HepG2 (cell line): Measurements from ENCODE around the gene FAP. TPM values are rescaled to one million over a fixed set of nuclear protein-coding genes. Genes with fewer than 3 reads are reported as not detected.

Experiments used
- ATAC-seq: fragments of 200-7000 bp; cut with Tn5 transposase; 3 replicates; pipeline ENCODE4 v1.9.1; 2020; ENCODE audit warnings: mild to moderate bottlenecking, moderate library complexity
- BruUV-seq: library from RNA; stranded (reverse); fragments of 400-500 nt; replicated peaks from 2 replicates; lab custom pipeline; 2021; lab: Mats Ljungman, UMichigan
- CTCF ChIA-PET: fragments of 300-600 bp; formaldehyde crosslinking; extraction: SDS; loops from one replicate; lab custom pipeline; 2021; ENCODE audit warnings: low total read pairs, inconsistent platforms, low intra/inter-chr PET ratio; lab: Yijun Ruan, JAX
- POLR2A ChIA-PET: fragments of 350-600 bp; sonication (Branson Sonifier 250); formaldehyde crosslinking; loops from one replicate; lab custom pipeline; 2020; ENCODE audit warnings: antibody characterized with exemption, inconsistent platforms; lab: Yijun Ruan, JAX
- DNase-seq: peaks from one replicate; pipeline ENCODE4 v3.0.0-alpha.2; 2015; ENCODE audit warnings: low spot score
- FAIRE-seq: peaks from 3 replicates; lab custom pipeline; 2011; peaks lifted over from hg19 to GRCh38; lab: Jason Lieb, UNC
- H2AFZ ChIP-seq: one replicate; pipeline ENCODE4 v1.6.1; 2011; ENCODE audit warnings: low read length, inconsistent platforms
- H3K27ac ChIP-seq: fragments of 300-600 bp; 3 replicates; pipeline ENCODE4 v1.8.0; 2011; ENCODE audit warnings: mixed run types, mild to moderate bottlenecking, mixed read lengths, low read length, inconsistent platforms; ENCODE audit not compliant: insufficient read depth; ENCODE audit errors: extremely low read length
- H3K27me3 ChIP-seq, 2 experiments: fragments of 200-600 bp in 1 of 2; 2 replicates in 1 of 2; 3 replicates in 1 of 2; pipeline versions ENCODE4 v1.6.0 to v1.8.0; 2011; ENCODE audit warnings: low read length in 2 of 2, mild to moderate bottlenecking in 2 of 2, moderate library complexity in 2 of 2, inconsistent platforms in 1 of 2; ENCODE audit not compliant: insufficient read depth in 2 of 2, control insufficient read depth in 1 of 2
- H3K36me3 ChIP-seq, 2 experiments: fragments of 200-600 bp in 1 of 2; replicated peaks in 1 of 2; 2 replicates in 1 of 2; 3 replicates in 1 of 2; pipeline versions ENCODE4 v1.5.1 to v1.8.0; 2011; ENCODE audit warnings: low read length in 2 of 2, inconsistent platforms in 1 of 2; ENCODE audit not compliant: insufficient read depth in 2 of 2, control insufficient read depth in 1 of 2
- H3K4me1 ChIP-seq: 2 replicates; pipeline ENCODE4 v1.5.1; 2012; ENCODE audit warnings: low read length, inconsistent platforms; ENCODE audit not compliant: insufficient read depth
- H3K4me2 ChIP-seq: 2 replicates; pipeline ENCODE4 v1.6.0; 2011; ENCODE audit warnings: low read depth, low read length, inconsistent platforms
- H3K4me3 ChIP-seq, 3 experiments: fragments of 200-600 bp in 1 of 3; sonication (generic), shearing (Covaris generic) in 1 of 3; replicated peaks in 1 of 3; 2 replicates each; pipeline ENCODE4 v1.5.1; 2011 to 2016; ENCODE audit warnings: low read length in 3 of 3, inconsistent platforms in 2 of 3, low read depth in 2 of 3, mild to moderate bottlenecking in 2 of 3, control low read depth in 1 of 3, mixed read lengths in 1 of 3; ENCODE audit not compliant: insufficient read depth in 1 of 3
- H3K79me2 ChIP-seq: one replicate; pipeline ENCODE4 v1.6.1; 2011; ENCODE audit warnings: low read length, inconsistent platforms; ENCODE audit not compliant: insufficient read depth
- H3K9ac ChIP-seq: 2 replicates; pipeline ENCODE4 v1.6.0; 2011; ENCODE audit warnings: mild to moderate bottlenecking, low read depth, low read length, inconsistent platforms; ENCODE audit not compliant: insufficient read depth
- H3K9me3 ChIP-seq: 2 replicates; pipeline ENCODE4 v1.5.1; 2012; ENCODE audit warnings: mild to moderate bottlenecking, low read length
- H4K20me1 ChIP-seq: 2 replicates; pipeline ENCODE4 v1.6.0; 2011; ENCODE audit warnings: inconsistent platforms, mild to moderate bottlenecking, low read length, moderate library complexity; ENCODE audit not compliant: insufficient read depth
- PHB2 ChIP-seq: fragments of 450-650 bp; IDR thresholded peaks from 2 replicates; pipeline ENCODE4 v1.6.1; 2018; ENCODE audit not compliant: partially characterized antibody
- ZFP90 ChIP-seq: sonication (generic); formaldehyde crosslinking; IDR thresholded peaks from 2 replicates; pipeline ENCODE4 v1.8.0; 2022; ENCODE audit warnings: missing genetic modification reagents, mild to moderate bottlenecking, inconsistent platforms, borderline replicate concordance
- ZNF296 ChIP-seq: sonication (generic); formaldehyde crosslinking; conservative IDR thresholded peaks from 2 replicates; pipeline ENCODE4 v1.5.0; 2020; ENCODE audit warnings: mild to moderate bottlenecking, missing genetic modification reagents
- ZNF713 ChIP-seq: sonication (generic); formaldehyde crosslinking; IDR thresholded peaks from 2 replicates; pipeline ENCODE4 v1.4.0; 2020; ENCODE audit warnings: mild to moderate bottlenecking, missing genetic modification reagents
- WGBS: methylation state at CpG from one replicate; pipeline ENCODE4 v1.1.6; 2017; ENCODE audit warnings: low lambda C conversion rate; 5-methylcytosine and 5-hydroxymethylcytosine counted together
- in situ Hi-C: cut with HindIII; loops from 2 replicates; pipeline ENCODE4 v1.10.0; 2017; ENCODE audit warnings: low pct_unique_long_range_greater_than_20kb; ENCODE audit not compliant: extremely low pct_ligation_motif_present
- intact Hi-C: fragments of 100-400 bp; cut with micrococcal nuclease; formaldehyde crosslinking; loops from one replicate; pipeline ENCODE4 v1.10.0; 2022; ENCODE audit not compliant: unreplicated experiment
- polyA plus RNA-seq, 8 experiments: library from polyadenylated mRNA; depleted of rRNA in 3 of 8; stranded (reverse) in 7 of 8; unstranded in 1 of 8; fragments of >200 nt; fragmentation: Illumina TruSeq in 4 of 8; extraction: Trizol in 4 of 8; gene quantifications; 2 replicates each; pipeline versions ENCODE4 v1.2.1 to v1.2.3, GENCODE V29; 2011 to 2016; ENCODE audit warnings: low read depth in 4 of 8, missing spikeins in 1 of 8, mixed read lengths in 1 of 8; ENCODE audit not compliant: insufficient read depth in 1 of 8
- total RNA-seq, 5 experiments: library from RNA; depleted of rRNA; stranded (reverse); fragments of >200 nt; fragmentation: Illumina TruSeq; extraction: Trizol; gene quantifications; 2 replicates each; pipeline ENCODE4 v1.2.3, GENCODE V29; 2016; ENCODE audit warnings: low read depth in 1 of 5
- TF ChIP-seq, protein P1 (sequence below): sonication (generic); formaldehyde crosslinking; IDR thresholded peaks from 2 replicates; pipeline ENCODE4 v1.4.0; 2020; ENCODE audit warnings: missing genetic modification reagents

Gene FAP
- total and polyA plus RNA-seq, 2 of the 13 experiments (the other 11 are each of a cell fraction or from before 2014, with no cell fraction given) = not detected

DNA sequence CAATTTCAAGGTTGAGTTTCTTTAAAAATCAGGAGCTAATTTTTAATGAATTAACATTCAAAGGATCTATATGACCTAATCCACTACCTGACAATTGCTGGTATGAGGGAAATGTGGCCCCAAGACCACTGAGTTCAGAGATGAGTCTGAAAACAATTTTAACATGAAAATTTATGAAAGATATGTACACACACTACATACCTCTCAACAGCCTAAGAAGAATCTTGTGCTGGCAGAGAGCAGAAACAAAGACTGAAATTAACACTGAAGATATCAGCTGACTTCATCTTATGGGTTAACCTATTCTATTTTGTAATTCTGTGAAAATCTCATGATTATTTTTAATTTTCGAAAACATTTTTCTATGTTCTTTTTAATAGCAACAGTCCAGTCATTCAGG is 1.7 kb downstream of the FAP start:
- 0% methylated on average over 1 of the region's 1 CpG for WGBS
- TF ChIP-seq ZNF296 (CRISPR knock-in tag) (no peak), ZNF713 (no peak), ZFP90 (CRISPR knock-in tag) (no peak), PHB2 (no peak)
- TF ChIP-seq, protein P1, sequence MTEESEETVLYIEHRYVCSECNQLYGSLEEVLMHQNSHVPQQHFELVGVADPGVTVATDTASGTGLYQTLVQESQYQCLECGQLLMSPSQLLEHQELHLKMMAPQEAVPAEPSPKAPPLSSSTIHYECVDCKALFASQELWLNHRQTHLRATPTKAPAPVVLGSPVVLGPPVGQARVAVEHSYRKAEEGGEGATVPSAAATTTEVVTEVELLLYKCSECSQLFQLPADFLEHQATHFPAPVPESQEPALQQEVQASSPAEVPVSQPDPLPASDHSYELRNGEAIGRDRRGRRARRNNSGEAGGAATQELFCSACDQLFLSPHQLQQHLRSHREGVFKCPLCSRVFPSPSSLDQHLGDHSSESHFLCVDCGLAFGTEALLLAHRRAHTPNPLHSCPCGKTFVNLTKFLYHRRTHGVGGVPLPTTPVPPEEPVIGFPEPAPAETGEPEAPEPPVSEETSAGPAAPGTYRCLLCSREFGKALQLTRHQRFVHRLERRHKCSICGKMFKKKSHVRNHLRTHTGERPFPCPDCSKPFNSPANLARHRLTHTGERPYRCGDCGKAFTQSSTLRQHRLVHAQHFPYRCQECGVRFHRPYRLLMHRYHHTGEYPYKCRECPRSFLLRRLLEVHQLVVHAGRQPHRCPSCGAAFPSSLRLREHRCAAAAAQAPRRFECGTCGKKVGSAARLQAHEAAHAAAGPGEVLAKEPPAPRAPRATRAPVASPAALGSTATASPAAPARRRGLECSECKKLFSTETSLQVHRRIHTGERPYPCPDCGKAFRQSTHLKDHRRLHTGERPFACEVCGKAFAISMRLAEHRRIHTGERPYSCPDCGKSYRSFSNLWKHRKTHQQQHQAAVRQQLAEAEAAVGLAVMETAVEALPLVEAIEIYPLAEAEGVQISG (CRISPR knock-in tag) = no peak
- Histone ChIP-seq H3K27ac (no peak overlapping the region), H3K27me3 (no peaks in the 10 kb centered on the region), H2AFZ (no peak overlapping the region), H3K36me3 (no peaks in the 10 kb centered on the region), H3K4me3 (no peak overlapping the region), H3K79me2 (no peaks in the 10 kb centered on the region), H3K4me2 (no peak overlapping the region), H3K4me1 (no peaks in the 10 kb centered on the region), H3K9ac (no peak overlapping the region), H4K20me1 (no peaks in the 10 kb centered on the region), H3K9me3 (no peaks in the 10 kb centered on the region)
- ATAC-seq (no peak), FAIRE-seq (no peak), DNase-seq (no peak)
- CTCF ChIA-PET = no interaction called here
- BruUV-seq = no TSS peak
- intact Hi-C loops = no loop called here
- POLR2A ChIA-PET = no interaction called here
- in situ Hi-C loops = no loop called here
